Measurements from ENCODE around the gene DDC.

DDC gene

GRCh38 chr7:50450590-50451032 lies 114.6 kb downstream of the DDC start:
- DNase-seq, result peak; percentile 4

- peak; percentile 60 for DNase-seq
These were observed 115.2 kb downstream of the DDC start, which contains the start of gene FIGNL1 for GRCh38 chr7:50449881-50450589. FIGNL1 (minus strand) TSS chr7:50450350; CDS start chr7:50447287, 3,063 bp downstream.

GRCh38 chr7:50449501-50449880 lies 115.7 kb downstream of the DDC start:
- DNase-seq, result no peak

GRCh38 chr7:50448823-50449222 lies 116.4 kb downstream of the DDC start:
- no peak for DNase-seq

- DNase-seq, result no peak
These were observed 118.7 kb downstream of the DDC start for GRCh38 chr7:50446542-50446960.

GRCh38 chr7:50436133-50436806 lies 128.9 kb downstream of the DDC start:
- DNase-seq, result no peak

GRCh38 chr7:50431722-50432305 lies 133.4 kb downstream of the DDC start:
- no peak for DNase-seq

- no peak for DNase-seq
These were observed 133.9 kb downstream of the DDC start for GRCh38 chr7:50431316-50431715.

GRCh38 chr7:50428911-50429310 lies 136.3 kb downstream of the DDC start:
- DNase-seq, result no peak

- no peak for DNase-seq
These were observed 137.7 kb downstream of the DDC start for GRCh38 chr7:50427518-50427917.

GRCh38 chr7:50426280-50427045 lies 138.7 kb downstream of the DDC start:
- no peak for DNase-seq

- DNase-seq, result no peak
These were observed 139.9 kb downstream of the DDC start for GRCh38 chr7:50425318-50425717.

GRCh38 chr7:50423860-50424259 lies 141.3 kb downstream of the DDC start:
- DNase-seq, result no peak

- DNase-seq, result no peak
These were observed 142.3 kb downstream of the DDC start for GRCh38 chr7:50422858-50423257.

- no peak for DNase-seq
These were observed 144.2 kb downstream of the DDC start for GRCh38 chr7:50421043-50421442.

GRCh38 chr7:50418526-50419290 lies 146.5 kb downstream of the DDC start:
- no peak for DNase-seq

- peak; percentile 45 for DNase-seq
These were observed 147.1 kb downstream of the DDC start for GRCh38 chr7:50418086-50418515.

GRCh38 chr7:50416527-50417182 lies 148.6 kb downstream of the DDC start:
- no peak for DNase-seq

GRCh38 chr7:50415844-50416364 lies 149.3 kb downstream of the DDC start:
- no peak for DNase-seq

- no peak for DNase-seq
These were observed 151.6 kb downstream of the DDC start for GRCh38 chr7:50413561-50413960.

- no peak for DNase-seq
These were observed 152.2 kb downstream of the DDC start for GRCh38 chr7:50412973-50413372.

GRCh38 chr7:50411332-50411731 lies 153.9 kb downstream of the DDC start:
- no peak for DNase-seq

All from T-helper 9 cell (primary cell).